Adrenal gland (tissue), 12 donors: Measurements from ENCODE around the gene SEMA5A. TPM values are rescaled to one million over a fixed set of nuclear protein-coding genes. Genes with fewer than 3 reads are reported as not detected.

Experiments used
- DNase-seq, 7 donors: peaks; one replicate each; pipeline ENCODE4 v3.0.0-alpha.2; 2019 to 2020
- H3K27ac ChIP-seq, 5 donors: fragments of 200-600 bp; sonication (generic) in 4 of 5; 1 replicate in 3 of 5; 2 replicates in 2 of 5; pipeline versions ENCODE4 v1.5.1 to v1.8.0; 2016 to 2020; ENCODE audit warnings: mild to moderate bottlenecking in 1 of 5
- H3K27me3 ChIP-seq: fragments of 200-600 bp; 2 replicates; pipeline ENCODE4 v1.8.0; 2021
- H3K36me3 ChIP-seq, 2 donors: fragments of 200-600 bp; replicated peaks in 1 of 2; 1 replicate in 1 of 2; 2 replicates in 1 of 2; pipeline versions ENCODE4 v1.5.1 to v1.8.0; 2018 to 2022
- H3K4me1 ChIP-seq, 2 donors: fragments of 200-600 bp; replicated peaks in 1 of 2; 1 replicate in 1 of 2; 2 replicates in 1 of 2; pipeline versions ENCODE4 v1.5.1 to v1.8.0; 2018 to 2021
- H3K4me3 ChIP-seq, 4 donors: fragments of 200-600 bp; sonication (generic) in 3 of 4; one replicate each; pipeline ENCODE4 v1.5.1; 2016 to 2018
- H3K9me3 ChIP-seq, 3 donors: fragments of 200-600 bp; sonication (generic) in 1 of 3; replicated peaks in 1 of 3; 1 replicate in 2 of 3; 2 replicates in 1 of 3; pipeline versions ENCODE4 v1.5.1 to v1.8.0; 2016 to 2021
- POLR2A ChIP-seq, 2 donors: fragments of 450-650 bp; IDR thresholded peaks; one replicate each; pipeline ENCODE4 v1.6.1; 2017; ENCODE audit warnings: antibody characterized with exemption in 2 of 2, mild to moderate bottlenecking in 2 of 2, moderate library complexity in 1 of 2
- WGBS, 4 donors: extraction: QIAGEN DNeasy Blood & Tissue Kit in 2 of 4; methylation state at CpG; one replicate each; pipeline versions ENCODE4 v1.1.5 to v1.1.7; 2013 to 2017; 5-methylcytosine and 5-hydroxymethylcytosine counted together
- intact Hi-C, 2 donors: fragments of 100-400 bp; cut with DNase I; formaldehyde crosslinking; loops; one replicate each; pipeline versions ENCODE4 v1.14.1 to v1.15.0; 2022 to 2023
- polyA plus RNA-seq, 3 donors: library from polyadenylated mRNA; stranded (reverse); fragments of 200-250 nt in 2 of 3; fragments of 350-450 nt in 1 of 3; fragmentation: Illumina TruSeq in 1 of 3; extraction: RNeasy Lipid Tissue Mini Kit (QIAGEN cat#74804) in 1 of 3; gene quantifications; one replicate each; pipeline ENCODE4 v1.2.3, GENCODE V29; 2013 to 2014
- total RNA-seq, 9 donors: library from RNA; depleted of rRNA in 4 of 9; stranded (reverse); fragments of >200 nt in 4 of 9; fragments of 120-200 nt in 1 of 9; fragmentation: NEBNext Ultra II Directional in 1 of 9; extraction: Animal tissue kit (Norgen Biotek cat#: 25700) in 1 of 9; gene quantifications; one replicate each; pipeline versions ENCODE4 v1.1.0 to v1.2.4, GENCODE V29; 2013 to 2023
- TF ChIP-seq, protein P1 (sequence below), 6 experiments: fragments of 450-650 bp in 4 of 6; fragments of 200-600 bp in 2 of 6; sonication (generic) in 1 of 6; IDR thresholded peaks; 1 replicate in 5 of 6; 2 replicates in 1 of 6; pipeline versions ENCODE4 v1.5.1 to v1.8.0; 2016 to 2021; ENCODE audit warnings: antibody characterized with exemption in 6 of 6, mild to moderate bottlenecking in 2 of 6, moderate library complexity in 1 of 6
- donor health status: healthy with polysubstance abuse.
- donor health status: Bipolar disorder and iron deficiency.
- donor health status: DM: yes; HTN: yes; CAD: no.
- donor health status: DM: no; HTN: no; CAD: no.
- donor health status: DM: no; HTN: no; CAD: no.
- donor health status: DM: yes; HTN: yes; CAD: no.

Gene SEMA5A
- total and polyA plus RNA-seq, 12 donors, result 0.40 to 6.0 (median 2.6) TPM

DNA sequence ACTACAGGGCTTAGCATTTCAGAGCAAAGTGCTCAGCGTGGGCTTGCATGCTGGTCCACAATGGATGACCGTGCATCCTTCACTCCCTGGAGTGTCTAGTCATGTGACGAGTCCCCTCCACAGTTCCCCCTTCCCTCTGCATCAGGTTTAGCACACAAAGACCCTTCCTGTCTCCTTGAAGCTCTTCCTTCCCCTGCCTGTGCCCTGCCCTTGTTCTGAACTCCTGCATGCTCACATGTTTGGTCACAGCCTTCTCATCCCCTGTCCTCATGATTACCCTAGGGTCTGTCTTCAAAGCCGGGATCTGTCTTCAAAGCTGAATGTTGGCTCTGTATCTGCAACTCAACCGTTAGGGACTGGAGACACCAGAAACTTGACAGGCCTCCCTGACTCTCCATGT lies 388.9 kb downstream of the SEMA5A start:
- WGBS, 4 donors, result 69 to 78% (median 72%) methylated on average over 4 to 5 of the region's 5 CpGs

DNA sequence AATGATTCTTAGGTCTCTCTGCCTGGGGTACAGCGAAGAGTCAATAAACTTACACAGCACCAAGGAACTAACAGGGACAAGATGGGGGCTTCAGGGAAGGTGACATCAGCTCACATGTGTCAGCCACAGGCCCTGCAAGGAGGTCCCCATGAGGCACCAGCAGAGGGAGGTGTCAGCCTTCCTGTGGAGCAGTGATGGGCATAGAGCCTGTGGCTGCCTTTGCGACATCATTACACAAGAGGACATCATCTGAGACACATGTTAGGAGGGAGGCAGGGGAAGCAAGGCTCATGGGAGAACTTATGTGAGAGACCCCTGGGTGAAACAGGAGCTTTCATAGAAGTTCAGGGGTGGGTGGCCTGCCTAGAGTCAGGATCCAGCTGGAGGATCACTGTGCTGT lies 389.6 kb downstream of the SEMA5A start:
- Histone ChIP-seq H3K4me1 (no peaks in the 10 kb centered on the region), H3K4me3 (no peak overlapping the region), H3K27me3 (no peaks in the 10 kb centered on the region), H3K9me3 (no peaks in the 10 kb centered on the region), H3K36me3 (no peaks in the 10 kb centered on the region), H3K27ac (no peak overlapping the region)
- 85 to 95% (median 90%) methylated on average over 1 to 2 of the region's 2 CpGs for WGBS, 4 donors
- no peak for TF ChIP-seq POLR2A (IDR thresholded peaks at IDR 0.05)
- TF ChIP-seq, protein P1, sequence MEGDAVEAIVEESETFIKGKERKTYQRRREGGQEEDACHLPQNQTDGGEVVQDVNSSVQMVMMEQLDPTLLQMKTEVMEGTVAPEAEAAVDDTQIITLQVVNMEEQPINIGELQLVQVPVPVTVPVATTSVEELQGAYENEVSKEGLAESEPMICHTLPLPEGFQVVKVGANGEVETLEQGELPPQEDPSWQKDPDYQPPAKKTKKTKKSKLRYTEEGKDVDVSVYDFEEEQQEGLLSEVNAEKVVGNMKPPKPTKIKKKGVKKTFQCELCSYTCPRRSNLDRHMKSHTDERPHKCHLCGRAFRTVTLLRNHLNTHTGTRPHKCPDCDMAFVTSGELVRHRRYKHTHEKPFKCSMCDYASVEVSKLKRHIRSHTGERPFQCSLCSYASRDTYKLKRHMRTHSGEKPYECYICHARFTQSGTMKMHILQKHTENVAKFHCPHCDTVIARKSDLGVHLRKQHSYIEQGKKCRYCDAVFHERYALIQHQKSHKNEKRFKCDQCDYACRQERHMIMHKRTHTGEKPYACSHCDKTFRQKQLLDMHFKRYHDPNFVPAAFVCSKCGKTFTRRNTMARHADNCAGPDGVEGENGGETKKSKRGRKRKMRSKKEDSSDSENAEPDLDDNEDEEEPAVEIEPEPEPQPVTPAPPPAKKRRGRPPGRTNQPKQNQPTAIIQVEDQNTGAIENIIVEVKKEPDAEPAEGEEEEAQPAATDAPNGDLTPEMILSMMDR (IDR thresholded peaks at IDR 0.05), result peak in 4 of 6 experiments; percentile 18 to 36 (median 33)
- intact Hi-C loops, result no loop called here
- peak in 5 of 7 donors; percentile 12 to 65 (median 24) for DNase-seq

More for the DNA sequence above, 388.9 kb downstream of the SEMA5A start:
- Histone ChIP-seq H3K9me3 (no peaks in the 10 kb centered on the region), H3K27me3 (no peaks in the 10 kb centered on the region), H3K27ac (no peak overlapping the region), H3K4me1 (no peaks in the 10 kb centered on the region), H3K36me3 (no peaks in the 10 kb centered on the region), H3K4me3 (no peak overlapping the region)
- no peak for DNase-seq
- TF ChIP-seq POLR2A (IDR thresholded peaks at IDR 0.05), result no peak
- TF ChIP-seq, protein P1 (IDR thresholded peaks at IDR 0.05), result no peak
- intact Hi-C loops, result no loop called here

DNA sequence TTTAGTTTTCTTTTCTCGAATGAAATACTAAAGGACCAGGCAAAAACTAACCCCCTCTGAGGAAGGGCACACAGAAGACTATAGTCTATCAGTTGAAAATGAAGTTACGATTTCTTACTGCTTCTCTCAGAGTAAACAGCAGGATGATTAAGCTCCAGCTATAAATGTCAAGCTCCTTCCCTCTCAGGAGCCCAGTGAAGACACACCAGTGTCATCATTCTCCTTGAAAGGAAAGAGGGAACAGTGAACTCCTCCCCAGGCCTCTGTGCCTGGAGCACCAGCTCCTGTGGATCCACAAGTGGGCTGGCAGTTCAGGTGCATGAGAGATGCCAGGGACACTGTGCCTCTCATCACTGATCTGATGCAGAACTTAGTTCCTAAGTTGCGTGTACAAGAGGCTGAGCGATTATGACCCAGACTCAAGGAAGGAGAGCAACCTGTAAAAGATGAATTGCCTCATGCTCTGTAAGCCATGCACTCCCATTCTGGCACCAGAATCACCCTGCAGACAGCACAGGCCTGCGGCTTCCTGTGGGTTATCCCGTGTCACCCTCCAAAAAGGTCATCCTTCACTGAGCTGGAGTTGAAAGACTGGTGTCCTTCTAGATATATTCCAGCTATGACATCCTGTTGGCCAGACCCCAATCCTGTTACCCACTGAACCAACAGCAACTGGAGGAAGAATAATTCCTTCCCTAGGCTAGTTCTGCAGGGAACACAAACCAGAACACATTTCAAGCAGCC lies 394.0 kb downstream of the SEMA5A start:
- Histone ChIP-seq H3K4me3 (no peak overlapping the region), H3K27ac (no peak overlapping the region), H3K36me3 (no peaks in the 10 kb centered on the region), H3K27me3 (no peaks in the 10 kb centered on the region), H3K9me3 (no peaks in the 10 kb centered on the region), H3K4me1 (no peaks in the 10 kb centered on the region)
- intact Hi-C loops, result no loop called here
- 59 to 75% (median 66%) methylated on average over 6 of the region's 6 CpGs for WGBS, 4 donors
- TF ChIP-seq, protein P1 (IDR thresholded peaks at IDR 0.05), result no peak
- DNase-seq, result no peak

DNA sequence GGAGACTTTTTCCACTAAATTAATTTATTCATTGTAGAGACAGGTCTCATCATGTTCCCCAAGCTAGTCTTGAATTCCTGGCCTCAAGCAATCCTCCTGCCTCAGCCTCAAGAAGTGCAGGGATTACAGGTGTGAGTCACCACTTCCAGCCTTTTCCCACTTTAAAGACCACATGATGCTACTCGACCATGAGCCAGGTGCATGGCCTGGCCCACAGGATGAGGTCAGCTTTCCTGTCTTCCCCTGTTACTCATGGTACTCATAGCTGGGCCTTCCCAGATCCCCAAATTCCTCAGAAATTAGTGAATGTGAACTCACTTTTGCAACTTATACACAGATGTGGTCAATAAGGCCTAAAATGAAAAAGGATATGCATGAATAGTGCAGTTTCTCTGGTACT lies 395.9 kb downstream of the SEMA5A start:
- H3K4me1 ChIP-seq, result no peaks in the 10 kb centered on the region
- no peak overlapping the region for H3K4me3 ChIP-seq
- intact Hi-C loops, result no loop called here
- no peaks in the 10 kb centered on the region for H3K27me3 ChIP-seq
- TF ChIP-seq, protein P1 (IDR thresholded peaks at IDR 0.05), result no peak
- no peak for TF ChIP-seq POLR2A (IDR thresholded peaks at IDR 0.05)
- no peaks in the 10 kb centered on the region for H3K9me3 ChIP-seq
- WGBS, 4 donors, result 46 to 79% (median 63%) methylated on average over 1 of the region's 1 CpG
- no peak for DNase-seq
- no peaks in the 10 kb centered on the region for H3K36me3 ChIP-seq
- no peak overlapping the region for H3K27ac ChIP-seq
